PC-3 (cell line): Measurements from ENCODE around the gene FEV. TPM values are rescaled to one million over a fixed set of nuclear protein-coding genes. Genes with fewer than 3 reads are reported as not detected.

Experiments
- ATAC-seq: fragments of 200-7000 bp; cut with Tn5 transposase; 2 replicates; pipeline ENCODE4 v1.9.1; 2020; ENCODE audit warnings: mild to moderate bottlenecking, moderate library complexity
- BruUV-seq: library from RNA; stranded (reverse); fragments of 400-500 nt; replicated peaks from 2 replicates; lab custom pipeline; 2021; lab: Mats Ljungman, UMichigan
- CTCF ChIA-PET: fragments of 300-600 bp; sonication (Branson Sonifier 250); formaldehyde crosslinking; loops from one replicate; lab custom pipeline; 2022; ENCODE audit warnings: antibody characterized with exemption; lab: Charles Lee
- POLR2A ChIA-PET: fragments of 300-600 bp; sonication (Branson Sonifier 250); formaldehyde crosslinking; loops from one replicate; lab custom pipeline; 2022; ENCODE audit warnings: antibody characterized with exemption; ENCODE audit not compliant: unreplicated experiment; lab: Charles Lee
- DNase-seq: peaks from one replicate; pipeline ENCODE4 v3.0.0-alpha.2; 2015
- H2AFZ ChIP-seq: fragments of 300-600 bp; sonication (generic); 2 replicates; pipeline ENCODE4 v1.6.0; 2016; ENCODE audit warnings: antibody characterized with exemption, low read length
- H3F3A ChIP-seq: fragments of 300-600 bp; sonication (generic); one replicate; pipeline ENCODE4 v1.6.0; 2017; ENCODE audit warnings: antibody characterized with exemption, low read length, control low read depth, mild to moderate bottlenecking; ENCODE audit not compliant: unreplicated experiment
- H3K27ac ChIP-seq: fragments of 300-600 bp; sonication (generic); 2 replicates; pipeline ENCODE4 v1.5.1; 2016; ENCODE audit warnings: mild to moderate bottlenecking, low read length
- H3K27me3 ChIP-seq: fragments of 300-600 bp; sonication (generic); 2 replicates; pipeline ENCODE4 v1.6.1; 2016; ENCODE audit warnings: low read length, mixed read lengths
- H3K36me3 ChIP-seq: fragments of 300-600 bp; sonication (generic); 2 replicates; pipeline ENCODE4 v1.6.1; 2016; ENCODE audit warnings: low read depth, mixed run types, low read length, mixed read lengths
- H3K4me1 ChIP-seq: fragments of 300-600 bp; sonication (generic); 2 replicates; pipeline ENCODE4 v1.5.1; 2016; ENCODE audit warnings: low read length; ENCODE audit not compliant: insufficient read depth
- H3K4me2 ChIP-seq: fragments of 300-600 bp; sonication (generic); 2 replicates; pipeline ENCODE4 v1.6.0; 2016; ENCODE audit warnings: low read length
- H3K4me3 ChIP-seq: fragments of 300-600 bp; sonication (generic); 2 replicates; pipeline ENCODE4 v1.5.1; 2016; ENCODE audit warnings: mild to moderate bottlenecking, low read length, mixed read lengths
- H3K79me2 ChIP-seq: fragments of 300-600 bp; sonication (generic); 2 replicates; pipeline ENCODE4 v1.6.1; 2017; ENCODE audit warnings: low read length, mixed read lengths
- H3K9ac ChIP-seq: fragments of 300-600 bp; sonication (generic); 2 replicates; pipeline ENCODE4 v1.6.0; 2016; ENCODE audit warnings: mild to moderate bottlenecking, low read length
- H3K9me2 ChIP-seq: fragments of 300-600 bp; sonication (generic); replicated peaks from 2 replicates; pipeline ENCODE4 v1.6.1; 2016; ENCODE audit warnings: mixed run types, low read length, mixed read lengths
- H3K9me3 ChIP-seq: fragments of 300-600 bp; sonication (generic); 2 replicates; pipeline ENCODE4 v1.6.1; 2016; ENCODE audit warnings: low read length, mixed read lengths
- H4K20me1 ChIP-seq: fragments of 300-600 bp; sonication (generic); 2 replicates; pipeline ENCODE4 v1.6.1; 2016; ENCODE audit warnings: low read length, mixed read lengths
- EZH2 ChIP-seq: fragments of 300-600 bp; sonication (generic); IDR thresholded peaks from one replicate; pipeline ENCODE4 v1.6.1; 2017; ENCODE audit warnings: antibody characterized with exemption, mild to moderate bottlenecking, low read length; ENCODE audit not compliant: unreplicated experiment
- EZH2phosphoT487 ChIP-seq: fragments of 300-600 bp; sonication (generic); IDR thresholded peaks from 2 replicates; pipeline ENCODE4 v1.6.1; 2018; ENCODE audit warnings: mild to moderate bottlenecking, antibody characterized with exemption, low read length, borderline replicate concordance
- intact Hi-C: fragments of 100-400 bp; cut with micrococcal nuclease; formaldehyde crosslinking; loops from 2 replicates; pipeline ENCODE4 v1.9.0; 2023
- total RNA-seq: library from RNA; depleted of rRNA; stranded (reverse); fragments of >200 nt; gene quantifications from 2 replicates; pipeline ENCODE4 v1.2.3, GENCODE V29; 2014
- TF ChIP-seq, protein P1 (sequence below): fragments of 300-600 bp; sonication (generic); conservative IDR thresholded peaks from 2 replicates; pipeline ENCODE4 v1.5.1; 2017; ENCODE audit warnings: antibody characterized with exemption, low read depth, mild to moderate bottlenecking, low read length

Gene FEV
- total RNA-seq, 1 experiment from 2014 or later: 0.07 TPM

DNA sequence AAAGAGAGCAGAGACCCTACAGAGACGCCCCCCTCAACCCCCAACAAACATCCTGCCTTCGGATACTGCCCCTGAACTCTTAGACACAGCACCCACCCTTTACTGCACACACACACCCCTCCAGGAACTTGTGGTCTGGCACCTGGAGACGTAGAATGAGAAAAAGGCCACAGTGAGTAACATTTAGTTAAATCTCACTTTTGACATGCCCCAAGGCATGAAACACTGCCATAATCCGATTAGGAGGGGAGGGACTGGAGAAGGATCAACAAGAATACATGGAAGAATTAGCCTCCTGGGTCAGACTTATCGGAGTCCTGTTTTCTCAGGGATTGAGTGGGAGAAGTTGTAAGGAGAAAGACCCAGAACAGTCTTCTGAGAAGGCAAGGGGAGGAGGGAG lies 21.4 kb downstream of the FEV start:
- DNase-seq (peak; percentile 37), ATAC-seq (no peak)
- POLR2A ChIA-PET: no interaction called here
- CTCF ChIA-PET: no interaction called here
- Histone ChIP-seq H2AFZ (no peak overlapping the region), H3K4me1 (peaks cover 35% of the 10 kb centered on the region), H3F3A (no peaks in the 10 kb centered on the region), H3K4me2 (peak overlapping the region; percentile 67), H3K9ac (peak overlapping the region; percentile 61), H3K79me2 (no peaks in the 10 kb centered on the region), H3K27ac (peak overlapping the region; percentile 93), H3K9me3 (no peaks in the 10 kb centered on the region), H4K20me1 (no peaks in the 10 kb centered on the region), H3K4me3 (no peak overlapping the region; the same call in 1 of the 2 replicates), H3K9me2 (no peaks in the 10 kb centered on the region), H3K27me3 (peaks cover 22% of the 10 kb centered on the region), H3K36me3 (no peaks in the 10 kb centered on the region)
- TF ChIP-seq, protein P1, sequence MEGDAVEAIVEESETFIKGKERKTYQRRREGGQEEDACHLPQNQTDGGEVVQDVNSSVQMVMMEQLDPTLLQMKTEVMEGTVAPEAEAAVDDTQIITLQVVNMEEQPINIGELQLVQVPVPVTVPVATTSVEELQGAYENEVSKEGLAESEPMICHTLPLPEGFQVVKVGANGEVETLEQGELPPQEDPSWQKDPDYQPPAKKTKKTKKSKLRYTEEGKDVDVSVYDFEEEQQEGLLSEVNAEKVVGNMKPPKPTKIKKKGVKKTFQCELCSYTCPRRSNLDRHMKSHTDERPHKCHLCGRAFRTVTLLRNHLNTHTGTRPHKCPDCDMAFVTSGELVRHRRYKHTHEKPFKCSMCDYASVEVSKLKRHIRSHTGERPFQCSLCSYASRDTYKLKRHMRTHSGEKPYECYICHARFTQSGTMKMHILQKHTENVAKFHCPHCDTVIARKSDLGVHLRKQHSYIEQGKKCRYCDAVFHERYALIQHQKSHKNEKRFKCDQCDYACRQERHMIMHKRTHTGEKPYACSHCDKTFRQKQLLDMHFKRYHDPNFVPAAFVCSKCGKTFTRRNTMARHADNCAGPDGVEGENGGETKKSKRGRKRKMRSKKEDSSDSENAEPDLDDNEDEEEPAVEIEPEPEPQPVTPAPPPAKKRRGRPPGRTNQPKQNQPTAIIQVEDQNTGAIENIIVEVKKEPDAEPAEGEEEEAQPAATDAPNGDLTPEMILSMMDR: no peak
- TF ChIP-seq EZH2phosphoT487: no peak
- TF ChIP-seq EZH2: no peak
- BruUV-seq: no TSS peak
- intact Hi-C loops: no loop called here

GRCh38 chr2:218962859-218963492 lies 22.0 kb downstream of the FEV start:
- H3K4me2 ChIP-seq: peak overlapping the region; percentile 67; the same call in 1 of the 2 replicates
- peak; percentile 41 for DNase-seq

More at GRCh38 chr2:218962859-218963492, 22.0 kb downstream of the FEV start:
- ChIA-PET CTCF (no interaction called here), POLR2A (no interaction called here)
- Histone ChIP-seq H3F3A (no peaks in the 10 kb centered on the region), H2AFZ (no peak overlapping the region), H4K20me1 (no peaks in the 10 kb centered on the region), H3K9me3 (no peaks in the 10 kb centered on the region), H3K79me2 (no peaks in the 10 kb centered on the region), H3K9ac (no peak overlapping the region), H3K9me2 (no peaks in the 10 kb centered on the region), H3K36me3 (no peaks in the 10 kb centered on the region), H3K4me3 (no peak overlapping the region), H3K4me1 (peaks cover 35% of the 10 kb centered on the region), H3K27me3 (peaks cover 19% of the 10 kb centered on the region), H3K27ac (peak overlapping the region; percentile 93)
- ATAC-seq: no peak
- intact Hi-C loops: no loop called here
- BruUV-seq: no TSS peak
- TF ChIP-seq, protein P1: no peak
- TF ChIP-seq EZH2phosphoT487 (no peak), EZH2 (no peak)
